Neural cell (in vitro differentiated cells): Measurements from ENCODE around the gene SEC11C.

Experiments used
- EP300 ChIP-seq: fragments of 450-650 bp; conservative IDR thresholded peaks from 2 replicates; pipeline ENCODE4 v1.6.1; 2014; ENCODE audit warnings: antibody characterized with exemption, mild to moderate bottlenecking, moderate library complexity; ENCODE audit not compliant: poor library complexity, severe bottlenecking
- EZH2 ChIP-seq: fragments of 200-600, 300-800 bp; shearing (Covaris generic), sonication (generic); IDR thresholded peaks from 2 replicates; pipeline ENCODE4 v1.6.1; 2014; ENCODE audit warnings: antibody characterized with exemption, low read length, borderline replicate concordance, mild to moderate bottlenecking; ENCODE audit not compliant: insufficient read depth, poor library complexity, severe bottlenecking
- POLR2AphosphoS5 ChIP-seq: IDR thresholded peaks from 2 replicates; pipeline ENCODE4 v1.6.1; 2012
- RAD21 ChIP-seq: fragments of 450-650 bp; conservative IDR thresholded peaks from 2 replicates; pipeline ENCODE4 v1.6.1; 2014; ENCODE audit warnings: antibody characterized with exemption, mild to moderate bottlenecking, moderate library complexity
- REST ChIP-seq: IDR thresholded peaks from 2 replicates; pipeline ENCODE4 v1.6.1; 2012; ENCODE audit warnings: borderline replicate concordance
- SMC3 ChIP-seq: fragments of 450-650 bp; conservative IDR thresholded peaks from 2 replicates; pipeline ENCODE4 v1.6.1; 2014; ENCODE audit warnings: antibody characterized with exemption, mild to moderate bottlenecking, moderate library complexity; ENCODE audit not compliant: poor library complexity
- TAF1 ChIP-seq: IDR thresholded peaks from 2 replicates; pipeline ENCODE4 v1.6.1; 2012; ENCODE audit warnings: low read depth
- TF ChIP-seq, protein P1 (sequence below): fragments of 450-650 bp; IDR thresholded peaks from 2 replicates; pipeline ENCODE4 v1.5.1; 2014; ENCODE audit warnings: antibody characterized with exemption, mild to moderate bottlenecking, moderate library complexity; ENCODE audit not compliant: poor library complexity, severe bottlenecking

GRCh38 chr18:59149007-59149406, 9.3 kb downstream of the SEC11C start:
- TF ChIP-seq, protein P1, sequence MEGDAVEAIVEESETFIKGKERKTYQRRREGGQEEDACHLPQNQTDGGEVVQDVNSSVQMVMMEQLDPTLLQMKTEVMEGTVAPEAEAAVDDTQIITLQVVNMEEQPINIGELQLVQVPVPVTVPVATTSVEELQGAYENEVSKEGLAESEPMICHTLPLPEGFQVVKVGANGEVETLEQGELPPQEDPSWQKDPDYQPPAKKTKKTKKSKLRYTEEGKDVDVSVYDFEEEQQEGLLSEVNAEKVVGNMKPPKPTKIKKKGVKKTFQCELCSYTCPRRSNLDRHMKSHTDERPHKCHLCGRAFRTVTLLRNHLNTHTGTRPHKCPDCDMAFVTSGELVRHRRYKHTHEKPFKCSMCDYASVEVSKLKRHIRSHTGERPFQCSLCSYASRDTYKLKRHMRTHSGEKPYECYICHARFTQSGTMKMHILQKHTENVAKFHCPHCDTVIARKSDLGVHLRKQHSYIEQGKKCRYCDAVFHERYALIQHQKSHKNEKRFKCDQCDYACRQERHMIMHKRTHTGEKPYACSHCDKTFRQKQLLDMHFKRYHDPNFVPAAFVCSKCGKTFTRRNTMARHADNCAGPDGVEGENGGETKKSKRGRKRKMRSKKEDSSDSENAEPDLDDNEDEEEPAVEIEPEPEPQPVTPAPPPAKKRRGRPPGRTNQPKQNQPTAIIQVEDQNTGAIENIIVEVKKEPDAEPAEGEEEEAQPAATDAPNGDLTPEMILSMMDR = no peak
- TF ChIP-seq REST (no peak), EP300 (no peak), RAD21 (no peak), EZH2 (no peak), POLR2AphosphoS5 (no peak), TAF1 (no peak), SMC3 (no peak)
